Prostate gland (tissue), 2 donors: ENCODE data around the gene ANKRD66.

Source experiments
- CTCF ChIP-seq, 4 experiments: fragments of 200-600 bp in 2 of 4; fragments of 450-650 bp in 2 of 4; sonication (generic) in 2 of 4; IDR thresholded peaks; 1 replicate in 3 of 4; 2 replicates in 1 of 4; pipeline ENCODE4 v1.5.1; 2016 to 2019; ENCODE audit warnings: antibody characterized with exemption in 4 of 4, mild to moderate bottlenecking in 2 of 4, moderate library complexity in 2 of 4
- POLR2AphosphoS5 ChIP-seq: sonication (generic); formaldehyde crosslinking; IDR thresholded peaks from one replicate; pipeline ENCODE4 v1.6.1; 2017; ENCODE audit warnings: antibody characterized with exemption

GRCh38 chr6:46755865-46756264, 9.1 kb downstream of the ANKRD66 start:
- TF ChIP-seq CTCF (IDR thresholded peaks at IDR 0.05) (no peak), POLR2AphosphoS5 (no peak)
